ENCODE data around the gene LRRTM1. TPM values are rescaled to one million over a fixed set of nuclear protein-coding genes. Genes with fewer than 3 reads are reported as not detected.

The LRRTM1 gene
- not detected in 2 replicates for total RNA-seq

GRCh38 chr2:80303909-80304837, at the start of gene LRRTM1:
TSS of gene LRRTM1 (minus strand) at chr2:80304752. CDS start at chr2:80303819, 933 bp downstream.

